NCI-H1417 treated with DMSO at 0.1 percent for 48 hours (cell line): ENCODE data around the gene PDIK1L.
"Not testable (repeated sequence)": the region's sequence is repeated elsewhere in the genome, so short reads cannot be mapped to it uniquely, and the experiment has no call there.

Experiments
- DNase-seq: peaks from one replicate; lab custom pipeline; 2025; lab: John Stamatoyannopoulos, UW

The PDIK1L gene

GRCh38 chr1:26090893-26091292 lies 20.7 kb upstream of the PDIK1L start:
- DNase-seq = no peak

- no peak for DNase-seq
Measured at GRCh38 chr1:26092422-26092821, 19.2 kb upstream of the PDIK1L start.

- DNase-seq = not testable (repeated sequence)
Measured at GRCh38 chr1:26093569-26093968, 18.1 kb upstream of the PDIK1L start.

GRCh38 chr1:26094076-26094669 lies 17.5 kb upstream of the PDIK1L start:
- no peak for DNase-seq

- no peak for DNase-seq
Measured at GRCh38 chr1:26094677-26095383, 16.8 kb upstream of the PDIK1L start.

- DNase-seq = no peak
Measured at GRCh38 chr1:26096471-26096870, 15.2 kb upstream of the PDIK1L start.

- no peak for DNase-seq
Measured at GRCh38 chr1:26097696-26098095, 13.9 kb upstream of the PDIK1L start.

- DNase-seq = no peak
Measured at GRCh38 chr1:26098602-26099001, 13.0 kb upstream of the PDIK1L start.

- no peak for DNase-seq
Measured at GRCh38 chr1:26099780-26100179, 11.8 kb upstream of the PDIK1L start.

- DNase-seq = not testable (repeated sequence)
Measured at GRCh38 chr1:26100204-26100603, 11.4 kb upstream of the PDIK1L start.

GRCh38 chr1:26102119-26102518 lies 9.5 kb upstream of the PDIK1L start:
- DNase-seq = no peak

- DNase-seq = no peak
Measured at GRCh38 chr1:26102526-26102925, 9.1 kb upstream of the PDIK1L start.

GRCh38 chr1:26105226-26105548 lies 6.4 kb upstream of the PDIK1L start:
- not testable (repeated sequence) for DNase-seq

- DNase-seq = no peak
Measured at GRCh38 chr1:26109229-26110164, 2.1 kb upstream of the PDIK1L start.

- no peak for DNase-seq
Measured at GRCh38 chr1:26110731-26111529, 694 bp upstream of the PDIK1L start.

GRCh38 chr1:26112407-26112775 lies 767 bp downstream of the PDIK1L start:
- peak; percentile 12 for DNase-seq

- DNase-seq = no peak
Measured at GRCh38 chr1:26114165-26114927, 2.7 kb downstream of the PDIK1L start.

GRCh38 chr1:26119892-26120608 lies 8.4 kb downstream of the PDIK1L start:
- DNase-seq = no peak

- DNase-seq = no peak
Measured at GRCh38 chr1:26121854-26122773, 10.5 kb downstream of the PDIK1L start.
